ENCODE data around the gene AGFG2. TPM values are rescaled to one million over a fixed set of nuclear protein-coding genes. Genes with fewer than 3 reads are reported as not detected.

AGFG2 gene
- total RNA-seq, 1 donor from 2014 or later = 62.3 TPM

DNA sequence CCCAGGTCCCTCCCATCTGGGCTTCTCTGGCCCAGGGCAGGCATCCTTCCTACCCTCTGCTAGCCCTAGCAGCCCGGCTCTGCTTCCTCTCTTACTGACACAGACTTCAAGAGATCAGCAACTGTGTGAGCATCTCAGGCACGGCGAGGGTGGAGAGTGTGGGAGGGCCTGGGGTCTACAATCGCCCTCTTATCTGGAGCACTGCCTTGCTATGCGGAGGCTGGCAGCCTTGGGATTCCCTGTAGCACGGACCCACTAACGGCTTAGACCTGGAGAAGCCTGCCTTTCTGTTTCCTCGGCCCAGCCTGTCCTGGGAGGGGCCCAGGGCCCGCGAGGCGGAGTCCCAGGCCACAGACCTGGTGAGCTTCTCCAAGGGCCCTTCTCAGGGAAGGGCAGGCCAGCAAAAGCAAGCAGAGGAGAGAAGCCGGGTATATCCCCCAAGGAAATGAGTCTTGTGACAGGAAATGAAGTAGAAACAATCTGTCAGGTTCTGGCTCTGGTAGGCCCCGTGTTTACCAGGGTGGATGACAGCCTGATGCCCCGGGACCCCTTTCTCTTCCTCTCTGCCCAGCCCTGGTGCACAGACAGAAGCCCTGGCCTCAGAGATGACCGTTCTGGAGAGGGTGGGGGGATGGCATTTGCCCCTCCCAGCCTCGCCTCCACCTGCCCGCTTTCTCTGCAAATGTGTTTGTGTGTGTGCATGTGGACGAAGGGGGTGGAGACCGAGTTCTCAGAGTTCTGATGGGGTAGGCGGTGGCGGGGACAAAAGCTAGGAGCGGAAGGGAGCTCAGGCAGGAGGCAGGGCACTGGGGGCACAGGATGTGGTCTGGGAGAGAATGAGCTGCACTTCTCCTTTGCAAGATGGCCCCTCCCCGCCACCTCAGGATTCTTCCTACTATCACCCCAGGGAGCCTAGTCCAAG lies 44.4 kb downstream of the AGFG2 start:
- intact Hi-C loops (cut with micrococcal nuclease) = loop anchor here (1.0 to 10.0 kb wide), 2 partner anchors 13 to 309 kb away; no protein-coding TSS in a partner anchor

DNA sequence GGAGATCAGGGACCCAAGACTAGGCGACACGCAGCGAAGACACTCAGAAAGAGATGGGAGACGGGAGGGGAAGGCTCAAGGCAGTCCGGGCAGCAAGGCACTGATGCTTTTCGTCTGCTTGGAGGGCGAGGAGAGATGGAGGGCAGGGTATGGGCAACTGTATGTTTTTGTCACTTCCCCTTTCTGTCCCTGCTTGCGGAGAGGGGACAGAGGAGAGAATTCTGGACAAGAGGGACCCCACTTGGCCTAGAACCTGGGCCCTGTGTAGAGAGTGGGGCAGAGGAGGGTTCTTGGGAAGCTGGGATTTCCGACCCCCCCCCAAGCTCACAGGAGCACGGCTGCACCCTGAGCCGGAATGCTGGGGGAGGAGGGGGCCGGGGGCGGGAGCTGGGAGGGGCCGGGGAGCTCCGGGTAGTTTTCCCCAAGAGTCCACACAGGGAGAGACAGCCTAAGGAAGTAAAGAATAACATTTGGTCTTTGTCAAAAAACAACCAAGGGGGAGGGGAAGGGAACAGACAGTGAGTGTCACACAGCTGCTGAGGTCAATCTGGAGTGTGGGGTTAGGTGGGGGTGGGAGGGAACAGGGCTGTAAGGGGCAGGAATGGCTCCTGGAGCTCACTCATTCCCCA lies 45.2 kb downstream of the AGFG2 start:
- intact Hi-C loops (cut with micrococcal nuclease) = loop anchor here (10.0 kb wide), 1 partner anchor 309 kb away; no protein-coding TSS in a partner anchor

- intact Hi-C loops (cut with micrococcal nuclease) = loop anchor here (1.0 to 10.0 kb wide), 2 partner anchors 304 to 310 kb away; partner anchors contain the start of gene UFSP1
Observed at GRCh38 chr7:100584683-100585510, 45.9 kb downstream of the AGFG2 start.

DNA sequence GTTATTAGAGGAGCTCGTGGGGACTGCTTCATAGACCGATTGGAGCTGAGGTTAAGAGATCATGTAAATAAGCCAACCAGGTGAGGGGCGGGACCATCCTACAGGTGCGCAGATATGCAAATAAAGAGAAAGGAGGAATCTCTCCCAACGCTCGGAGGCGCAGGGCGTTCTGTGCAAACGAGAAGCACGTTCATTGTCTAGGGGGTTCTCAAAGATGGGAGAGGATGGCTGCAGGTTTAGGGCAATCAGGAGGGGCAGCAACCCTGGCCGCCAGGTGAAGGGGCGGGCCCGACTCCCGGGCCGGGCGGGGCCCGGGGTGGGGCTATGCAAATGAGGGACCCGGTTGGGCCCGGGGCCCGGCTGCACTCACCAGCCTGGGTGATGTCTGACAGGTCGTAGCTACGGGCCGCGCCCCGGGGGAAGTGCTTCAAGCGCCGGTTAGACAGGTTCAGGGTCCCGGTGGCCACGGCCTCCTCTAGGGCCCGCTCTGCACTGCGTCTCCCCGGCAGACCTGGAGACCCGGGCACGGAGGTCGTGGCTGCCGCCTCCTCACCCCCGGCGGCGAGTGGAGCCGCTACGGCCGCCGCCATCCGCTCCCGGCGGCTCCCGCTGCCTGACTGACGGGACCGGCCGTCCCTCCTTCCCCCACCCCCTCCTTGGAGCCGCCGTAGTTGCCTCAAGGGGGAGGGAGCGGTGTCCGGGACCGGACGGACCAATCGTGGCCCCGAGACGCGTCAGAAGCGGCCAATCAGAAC lies 46.7 kb downstream of the AGFG2 start, which contains the start of gene LRCH4:
Gene LRCH4 (minus strand): TSS at position 619 of the 755 bp plus-strand sequence. CDS start 29 bp downstream, at position 590.
- intact Hi-C loops (cut with micrococcal nuclease) = loop anchor here (1.0 to 10.0 kb wide), 17 partner anchors 19 to 484 kb away; partner anchors contain the start of genes AP4M1, CNPY4, GNB2 and MCM7

DNA sequence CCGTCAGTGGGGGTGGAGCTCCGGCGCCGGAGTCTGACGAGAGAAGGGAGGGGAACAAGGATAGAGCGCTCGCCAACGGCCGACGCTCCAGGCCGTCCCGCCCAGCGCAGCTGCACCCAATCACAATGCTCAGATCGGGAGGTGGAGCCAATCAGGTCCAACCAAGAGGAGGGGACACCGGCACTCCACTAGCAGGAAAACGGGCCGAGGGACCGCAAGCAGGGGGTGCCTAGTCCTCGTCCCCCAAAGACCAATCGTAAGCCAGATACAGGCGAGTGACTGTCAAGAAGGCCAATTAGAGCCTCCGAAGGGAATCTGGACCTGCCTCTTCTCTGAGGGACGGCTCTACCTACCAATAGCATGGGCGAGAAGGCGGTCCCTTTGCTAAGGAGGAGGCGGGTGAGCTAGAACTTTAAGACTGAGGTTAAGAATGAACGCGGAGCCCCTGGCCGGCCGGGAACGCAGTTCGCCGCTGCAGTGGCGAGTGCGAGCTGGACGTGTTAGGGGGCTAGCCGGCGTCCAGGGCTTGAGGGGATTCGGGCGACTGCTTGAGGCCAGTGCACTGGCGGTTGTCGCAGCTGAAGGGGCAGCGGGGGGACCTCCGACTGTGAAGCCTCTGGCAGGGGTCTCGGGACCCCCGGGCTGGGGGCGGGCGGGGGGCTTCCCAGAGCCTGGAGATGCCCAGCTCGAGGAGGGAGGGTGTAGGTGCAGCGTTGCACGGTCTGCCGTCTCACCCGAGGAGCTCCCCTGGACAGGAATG lies 47.4 kb downstream of the AGFG2 start, which contains the start of gene FBXO24:
Gene FBXO24 (plus strand): TSS at position 63 of the 760 bp plus-strand sequence. CDS start 298 bp downstream, at position 361.
- intact Hi-C loops (cut with micrococcal nuclease) = loop anchor here (1.0 to 10.0 kb wide), 16 partner anchors 18 to 485 kb away; partner anchors contain the start of genes AP4M1, CNPY4, GNB2 and MCM7

GRCh38 chr7:100588438-100588837 lies 49.4 kb downstream of the AGFG2 start:
- intact Hi-C loops (cut with micrococcal nuclease) = loop anchor here (10.0 kb wide), 1 partner anchor 314 kb away; no protein-coding TSS in a partner anchor

DNA sequence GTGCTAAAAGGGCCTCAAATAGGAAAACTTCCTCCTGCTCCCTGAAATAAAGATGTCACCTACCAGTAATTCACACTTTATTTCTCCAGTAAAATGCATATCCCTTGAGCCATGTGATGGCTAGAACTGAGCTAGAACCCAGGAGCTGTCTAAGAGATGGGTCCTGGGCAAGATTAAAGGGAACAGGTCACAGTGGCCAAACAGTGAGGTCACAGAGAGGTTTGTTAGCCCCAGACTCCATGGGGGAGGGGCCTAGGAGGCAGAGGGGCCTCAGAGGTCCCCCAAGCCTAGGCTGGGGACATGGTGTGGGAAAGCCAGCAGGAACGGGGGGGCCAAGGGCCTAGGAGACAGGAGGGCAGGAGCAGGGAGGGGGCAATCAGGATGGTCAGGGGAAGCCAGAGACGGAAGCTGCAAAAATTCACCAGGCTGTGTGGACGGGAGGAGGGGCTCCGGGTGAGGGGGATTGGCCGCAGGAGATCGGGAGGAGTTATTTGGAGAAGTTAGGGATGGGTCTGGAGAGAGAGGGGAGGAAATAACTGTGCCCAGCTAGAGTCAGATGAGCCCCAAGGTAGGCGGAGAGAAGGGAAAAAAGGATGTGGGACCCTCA lies 50.4 kb downstream of the AGFG2 start:
- intact Hi-C loops (cut with micrococcal nuclease) = loop anchor here (10.0 kb wide), 1 partner anchor 315 kb away; no protein-coding TSS in a partner anchor

DNA sequence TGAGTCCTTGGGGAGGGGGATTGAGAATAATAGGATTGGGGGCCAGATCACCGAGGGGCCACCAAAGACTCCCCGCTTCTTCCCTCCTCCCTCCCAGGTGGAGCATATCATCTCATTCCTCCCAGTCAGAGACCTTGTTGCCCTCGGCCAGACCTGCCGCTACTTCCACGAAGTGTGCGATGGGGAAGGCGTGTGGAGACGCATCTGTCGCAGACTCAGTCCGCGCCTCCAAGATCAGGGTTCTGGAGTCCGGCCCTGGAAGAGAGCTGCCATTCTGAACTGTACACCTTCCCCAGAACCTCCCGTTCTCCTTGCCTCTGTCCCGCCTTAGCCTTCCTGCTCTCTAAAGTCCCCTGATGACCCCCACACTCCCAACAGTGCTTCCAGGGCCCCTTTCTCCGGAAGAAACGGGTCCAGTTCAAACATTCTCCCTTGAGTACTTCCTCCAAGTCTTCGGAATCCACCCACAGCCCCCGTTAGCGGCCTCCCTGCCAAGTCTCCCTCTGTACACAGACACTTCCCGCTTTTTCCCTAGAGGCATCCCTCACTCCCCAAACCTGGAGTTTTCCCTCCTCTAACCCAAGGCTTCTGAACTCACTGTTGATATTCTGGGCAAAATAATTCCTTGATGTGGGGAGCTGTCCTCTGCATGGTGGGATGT lies 51.2 kb downstream of the AGFG2 start:
- intact Hi-C loops (cut with micrococcal nuclease) = no loop called here

DNA sequence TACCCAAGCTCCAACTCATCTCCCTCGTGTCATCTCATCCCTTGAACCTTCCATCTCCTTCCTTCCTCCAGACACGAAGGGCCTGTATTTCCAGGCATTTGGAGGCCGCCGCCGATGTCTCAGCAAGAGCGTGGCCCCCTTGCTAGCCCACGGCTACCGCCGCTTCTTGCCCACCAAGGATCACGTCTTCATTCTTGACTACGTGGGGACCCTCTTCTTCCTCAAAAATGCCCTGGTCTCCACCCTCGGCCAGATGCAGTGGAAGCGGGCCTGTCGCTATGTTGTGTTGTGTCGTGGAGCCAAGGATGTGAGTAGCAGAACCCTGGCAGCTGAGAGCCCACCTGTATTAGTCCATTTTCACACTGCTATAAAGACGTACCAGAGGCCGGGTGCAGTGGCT lies 52.6 kb downstream of the AGFG2 start:
- intact Hi-C loops (cut with micrococcal nuclease) = no loop called here

DNA sequence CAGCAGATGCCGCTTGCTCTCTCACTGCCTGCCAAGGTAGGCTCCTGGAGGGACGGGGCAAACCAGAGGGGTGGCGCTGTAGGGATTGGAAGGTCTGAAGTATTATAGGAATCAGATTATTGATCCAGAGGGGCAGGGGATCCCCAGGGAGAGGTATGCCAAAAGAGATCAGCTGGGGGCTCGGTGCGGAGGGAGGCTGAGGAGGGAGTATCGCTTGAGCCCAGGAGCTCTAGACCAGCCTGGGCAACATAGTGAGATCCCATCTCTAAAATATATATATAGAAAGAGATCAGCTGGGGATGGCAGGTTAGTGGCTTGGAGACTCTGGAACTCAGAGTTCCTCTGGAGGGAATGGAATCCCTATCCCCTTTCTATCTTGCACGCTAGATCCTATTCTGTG lies 56.2 kb downstream of the AGFG2 start:
- intact Hi-C loops (cut with micrococcal nuclease) = no loop called here

GRCh38 chr7:100598425-100598824 lies 59.4 kb downstream of the AGFG2 start:
- intact Hi-C loops (cut with micrococcal nuclease) = no loop called here

GRCh38 chr7:100599911-100600729 lies 61.1 kb downstream of the AGFG2 start:
- intact Hi-C loops (cut with micrococcal nuclease) = no loop called here

DNA sequence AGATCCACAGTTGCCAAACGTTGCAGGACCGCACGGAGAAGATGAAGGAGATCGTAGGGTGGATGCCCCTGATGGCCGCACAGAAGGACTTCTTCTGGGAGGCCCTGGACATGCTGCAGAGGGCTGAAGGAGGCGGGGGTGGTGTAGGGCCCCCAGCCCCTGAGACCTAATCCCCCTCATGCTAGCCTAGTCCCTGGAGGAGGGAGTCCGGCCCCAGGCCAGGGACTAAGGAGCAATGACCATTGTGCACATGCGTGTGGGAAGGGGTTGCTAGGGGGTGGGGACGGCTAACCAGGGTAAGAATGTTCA lies 61.7 kb downstream of the AGFG2 start:
- intact Hi-C loops (cut with micrococcal nuclease) = no loop called here

- intact Hi-C loops (cut with micrococcal nuclease) = no loop called here
Observed at GRCh38 chr7:100602889-100603725, 64.1 kb downstream of the AGFG2 start.

GRCh38 chr7:100603726-100604027 lies 64.7 kb downstream of the AGFG2 start:
- intact Hi-C loops (cut with micrococcal nuclease) = loop anchor here (1.0 to 2.0 kb wide), 10 partner anchors 9 to 249 kb away; partner anchors contain the start of genes FBXO24, GNB2, LRCH4 and MEPCE

Measured in T-helper 1 cell treated with Interleukin-12 subunit alpha and Interleukin-12 subunit beta and Interleukin-4 antibody, amounts not matched to agents 30 ng/mL and 1 ng/mL, for 36 hours (primary cell).